Left renal cortex interstitium (tissue), 4 donors: ENCODE results near the gene PTRHD1. TPM values are rescaled to one million over a fixed set of nuclear protein-coding genes. Genes with fewer than 3 reads are reported as not detected.
"Not testable (repeated sequence)": the region's sequence is repeated elsewhere in the genome, so short reads cannot be mapped to it uniquely, and the experiment has no call there.

Source experiments
- DNase-seq, 4 donors: peaks; one replicate each; pipeline ENCODE4 v3.0.0-alpha.2; 2013; ENCODE audit warnings: low read depth in 4 of 4, low spot score in 2 of 4, missing footprints in 1 of 4
- polyA plus RNA-seq, 4 donors: library from polyadenylated mRNA; unstranded; fragments of 120-200 nt; gene quantifications; one replicate each; pipeline ENCODE4 v1.2.1, GENCODE V29; 2013; ENCODE audit not compliant: insufficient read length in 4 of 4

PTRHD1 gene, protein sequence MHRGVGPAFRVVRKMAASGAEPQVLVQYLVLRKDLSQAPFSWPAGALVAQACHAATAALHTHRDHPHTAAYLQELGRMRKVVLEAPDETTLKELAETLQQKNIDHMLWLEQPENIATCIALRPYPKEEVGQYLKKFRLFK
- 10 to 100 TPM; 31.1 to 48.4 (median 39.6) TPM for polyA plus RNA-seq

DNA sequence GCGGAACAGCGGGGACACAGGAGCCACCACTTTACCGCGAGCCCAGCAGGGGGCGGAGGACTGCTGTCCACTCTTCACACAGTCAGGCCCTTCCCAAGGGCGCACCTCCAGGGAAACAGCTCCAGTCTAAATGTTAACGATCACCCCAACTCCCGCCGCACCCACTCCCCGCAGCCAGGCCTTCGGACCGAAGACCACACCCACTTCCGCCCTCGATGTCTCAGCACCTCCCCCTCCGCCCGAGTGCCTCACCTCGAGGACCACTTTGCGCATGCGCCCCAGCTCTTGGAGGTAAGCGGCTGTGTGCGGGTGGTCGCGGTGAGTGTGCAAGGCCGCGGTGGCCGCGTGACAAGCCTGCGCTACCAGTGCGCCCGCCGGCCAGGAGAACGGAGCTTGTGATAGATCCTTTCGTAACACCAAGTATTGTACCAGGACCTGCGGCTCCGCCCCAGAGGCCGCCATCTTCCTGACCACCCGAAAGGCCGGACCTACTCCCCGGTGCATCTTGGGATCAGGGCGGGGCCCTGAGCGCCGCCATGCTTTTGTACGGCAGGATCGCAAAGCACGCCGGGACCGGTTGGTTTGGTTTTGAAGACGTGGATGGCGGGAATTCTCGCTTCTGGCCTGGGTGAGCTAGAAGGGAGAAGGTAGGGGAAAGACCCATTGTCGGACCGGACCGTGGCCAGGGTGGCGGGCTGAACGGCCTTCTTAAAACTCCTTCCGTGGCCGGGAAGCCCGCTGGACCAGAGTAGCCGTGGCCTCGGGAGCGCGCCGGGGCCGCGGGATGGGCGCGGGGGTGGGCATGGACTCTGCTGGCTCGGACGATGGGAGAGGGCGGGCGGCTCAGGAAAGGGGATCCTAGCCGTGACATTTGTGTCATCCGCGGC is at the start of gene PTRHD1, which contains the start of gene CENPO:
PTRHD1 (minus strand) TSS at position 518 of the 887 bp plus-strand sequence; CDS start at position 504, 14 bp downstream.
CENPO (plus strand) TSS at position 552 of the 887 bp plus-strand sequence. CDS start 495 bp downstream, outside the sequence.
- peak; percentile 95 to 97 (median 96) for DNase-seq

DNA sequence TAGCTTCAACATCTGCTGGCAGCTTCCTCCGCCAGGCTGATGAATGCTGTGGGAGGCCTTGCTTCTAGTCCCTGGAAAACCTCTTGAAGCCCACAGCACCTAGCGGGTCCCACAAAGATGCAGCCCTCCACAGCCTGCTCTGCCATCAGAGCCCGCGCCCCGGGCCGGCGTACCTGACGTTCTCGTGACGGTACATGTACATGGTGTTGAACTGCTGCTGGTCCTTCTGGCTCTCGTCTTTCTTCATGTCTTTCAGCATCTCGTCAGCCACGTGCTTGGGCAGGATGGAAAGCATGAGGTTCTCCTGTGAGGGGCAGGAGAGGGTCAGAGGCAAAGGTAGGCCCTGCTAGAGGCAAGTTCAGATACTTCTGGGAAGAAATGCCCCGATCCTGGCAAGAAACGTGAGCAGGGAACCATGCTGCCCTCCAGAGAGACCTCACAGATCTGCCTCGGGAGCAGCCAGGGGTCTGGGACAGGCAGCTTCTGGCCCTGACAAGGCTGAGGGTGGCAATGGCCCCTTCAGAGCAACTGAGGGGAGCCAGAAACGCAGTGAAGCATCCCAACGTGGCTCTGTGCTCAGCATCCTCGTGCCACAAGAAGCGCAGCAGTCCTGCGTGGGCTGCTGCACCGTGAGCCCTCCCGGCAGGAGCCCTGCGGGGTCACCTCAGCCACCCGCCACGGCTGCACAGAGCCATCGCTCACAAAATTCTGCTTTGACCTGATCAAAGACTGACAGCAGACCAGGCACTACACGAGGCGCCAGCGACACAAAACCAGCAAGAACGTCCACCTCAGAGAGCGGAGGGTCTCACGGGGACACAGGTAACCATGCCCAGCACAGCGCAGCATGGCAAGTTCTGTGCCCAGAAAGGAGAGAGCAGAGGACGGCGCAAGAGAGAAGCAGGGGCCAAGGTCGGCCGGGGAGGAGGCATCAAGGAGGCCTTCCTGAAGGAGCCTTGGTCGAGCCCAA is 49.2 kb upstream of the PTRHD1 start:
- no peak for DNase-seq

DNA sequence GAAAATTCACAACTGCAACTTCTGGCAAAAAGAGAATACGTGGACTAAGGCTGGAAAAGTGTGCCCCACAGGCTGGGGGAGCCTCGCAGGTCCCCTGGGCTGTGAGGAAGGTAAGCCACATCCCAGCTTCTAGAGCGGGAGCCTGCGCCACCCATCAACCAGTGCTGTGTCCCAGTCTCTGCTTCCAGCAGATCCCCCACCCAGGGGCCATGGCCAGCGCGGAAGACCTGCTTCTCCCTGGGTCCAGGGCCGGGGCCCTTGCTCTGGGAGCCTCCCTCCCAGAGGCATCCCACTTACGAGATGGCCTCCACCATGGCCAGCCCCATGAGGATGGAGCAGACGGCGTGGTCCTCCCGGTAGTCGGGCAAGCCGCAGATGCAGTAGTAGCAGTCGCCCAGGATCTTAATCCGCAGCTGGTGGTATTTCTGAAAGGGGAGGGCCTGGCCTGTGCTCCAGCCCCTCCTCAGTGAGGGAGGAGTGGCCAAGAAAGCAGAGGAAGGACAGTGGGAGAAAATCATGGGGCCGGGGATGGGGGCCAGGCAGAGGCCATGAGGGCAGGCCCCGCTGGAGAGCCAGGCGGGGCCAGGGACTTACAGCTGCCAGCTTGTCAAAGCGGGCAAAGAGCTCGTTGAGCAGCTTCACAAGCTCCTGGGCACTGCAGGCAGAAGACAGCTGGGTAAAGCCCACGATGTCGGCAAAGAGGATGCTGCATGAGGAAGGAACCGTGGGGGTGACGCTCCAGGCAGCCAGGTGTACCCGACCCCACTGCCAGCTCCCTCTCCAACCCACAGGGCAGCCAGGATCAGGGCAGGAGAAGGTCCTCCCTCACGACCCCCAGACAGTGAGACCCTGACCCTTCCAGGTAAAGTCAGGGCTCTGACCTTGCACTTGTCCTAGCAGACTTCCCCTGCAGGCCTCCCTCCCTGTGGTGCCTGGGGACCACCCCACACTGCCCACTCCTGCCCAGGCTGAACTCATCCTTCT is 48.1 kb upstream of the PTRHD1 start:
- no peak for DNase-seq

DNA sequence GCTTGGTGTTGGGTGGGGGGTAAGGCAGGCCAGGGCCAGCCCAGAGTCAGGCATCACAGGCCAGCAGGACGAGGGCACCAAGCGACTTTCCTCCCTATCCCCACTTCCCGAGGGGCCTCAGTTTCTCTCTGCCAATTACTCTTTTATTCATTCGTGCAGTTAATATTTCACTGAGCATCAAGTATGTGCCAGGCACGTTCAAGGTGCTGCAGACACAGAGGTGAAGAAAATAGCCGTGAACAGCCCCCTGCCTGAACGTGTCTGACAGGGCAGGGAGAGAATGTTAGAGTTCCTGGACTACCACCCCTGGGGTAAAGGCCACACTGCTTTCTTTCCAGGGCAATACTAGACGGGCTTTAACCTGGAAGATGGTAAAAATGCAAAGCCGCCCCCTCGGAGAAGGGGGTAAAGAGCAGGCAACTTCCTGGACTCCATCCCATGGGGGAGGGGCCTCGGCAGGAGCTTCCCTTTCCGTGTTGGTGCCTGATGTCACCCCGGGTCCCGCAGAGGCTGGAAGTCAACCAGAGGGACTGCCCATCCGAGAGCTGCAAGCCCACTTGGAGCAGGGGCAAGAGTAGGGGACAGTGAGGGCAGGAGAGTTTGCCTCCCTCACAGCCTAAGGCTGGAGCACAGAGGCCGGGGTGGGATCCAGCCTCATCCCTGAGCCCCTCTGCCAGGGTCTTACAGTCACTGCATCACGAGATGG is 47.1 kb upstream of the PTRHD1 start:
- DNase-seq, result no peak

DNA sequence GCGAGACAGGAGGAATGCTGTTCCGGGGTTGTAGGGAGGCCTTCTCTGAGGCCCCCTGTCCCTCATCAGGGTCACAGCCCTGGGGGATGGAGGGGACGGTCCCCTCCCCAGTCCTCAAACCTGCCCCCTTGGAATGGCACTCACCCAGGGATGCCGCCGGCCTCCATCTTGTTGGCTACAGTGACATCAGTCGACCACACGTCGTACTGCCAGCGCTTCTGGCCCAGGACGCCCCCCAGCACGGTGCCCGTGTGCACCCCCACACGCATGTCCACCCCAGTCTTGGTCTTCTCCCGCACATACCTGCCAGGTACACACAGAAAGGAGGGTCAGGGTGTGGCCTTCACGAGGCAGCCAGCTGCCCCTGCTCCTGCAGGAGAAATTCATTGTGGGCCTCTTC is 46.5 kb upstream of the PTRHD1 start:
- DNase-seq, result no peak

DNA sequence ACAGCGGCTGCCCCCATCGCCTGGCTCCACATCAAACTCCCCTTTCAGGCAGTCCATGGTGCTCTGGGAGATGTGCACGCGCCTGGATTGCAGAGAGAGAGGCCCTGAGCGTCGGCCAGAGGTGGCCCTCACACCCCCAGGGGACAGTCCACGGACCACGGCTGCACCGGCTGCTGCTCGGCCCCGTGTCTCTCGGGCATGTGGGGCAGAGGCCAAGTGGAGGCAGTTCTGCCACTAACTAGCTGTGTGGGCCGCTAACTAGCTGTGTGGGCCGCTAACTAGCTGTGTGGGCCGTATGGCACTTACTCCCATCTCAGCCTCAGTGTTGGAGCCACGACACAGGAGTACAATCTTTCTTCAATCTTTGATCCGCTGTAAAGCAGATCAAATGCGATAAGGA is 45.4 kb upstream of the PTRHD1 start:
- no peak for DNase-seq

DNA sequence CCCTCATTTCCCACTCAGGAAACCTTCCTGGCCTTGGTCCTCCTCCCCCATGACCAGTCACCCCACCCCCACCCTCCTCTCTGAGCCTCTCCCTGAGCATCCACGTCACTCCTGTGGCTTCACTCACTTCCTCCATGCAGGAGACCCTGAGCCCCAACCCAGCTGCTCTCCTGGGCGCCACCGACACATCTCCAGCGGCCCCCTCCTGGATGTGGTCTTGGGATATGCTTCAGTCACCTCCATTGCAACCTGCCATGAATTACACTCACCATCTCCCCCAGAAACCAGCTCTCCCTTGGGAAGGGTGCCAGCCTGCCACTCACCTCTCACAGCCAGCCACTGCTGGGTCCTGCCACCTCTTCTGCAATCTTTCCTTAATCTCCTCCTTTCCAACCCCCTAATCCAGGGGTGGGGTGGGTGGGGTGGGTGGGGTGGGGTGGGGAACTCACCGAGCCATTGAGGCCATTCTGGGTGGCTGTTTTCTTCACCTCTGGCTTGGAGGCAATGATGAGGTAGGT is 44.9 kb upstream of the PTRHD1 start:
- no peak for DNase-seq

DNA sequence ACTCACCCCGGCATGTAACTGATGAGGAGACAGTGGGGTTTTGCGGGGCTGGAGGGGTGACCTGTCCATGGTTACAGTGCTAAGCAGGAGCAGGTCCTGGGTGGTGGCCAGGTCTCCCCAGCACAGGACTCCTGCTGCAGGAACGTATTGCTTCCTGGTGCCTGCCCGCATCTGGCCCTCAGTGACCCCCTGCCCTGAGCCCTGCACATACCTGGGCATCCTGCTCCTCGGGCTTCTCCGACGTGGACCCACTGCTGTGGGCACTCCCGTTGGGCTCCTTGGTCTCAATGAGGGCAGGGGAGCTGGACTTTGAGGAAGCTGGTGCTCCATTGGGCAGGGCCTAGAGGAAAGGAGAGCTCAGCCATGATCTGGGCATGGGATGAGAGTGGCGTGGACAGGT is 43.5 kb upstream of the PTRHD1 start:
- DNase-seq, result no peak

DNA sequence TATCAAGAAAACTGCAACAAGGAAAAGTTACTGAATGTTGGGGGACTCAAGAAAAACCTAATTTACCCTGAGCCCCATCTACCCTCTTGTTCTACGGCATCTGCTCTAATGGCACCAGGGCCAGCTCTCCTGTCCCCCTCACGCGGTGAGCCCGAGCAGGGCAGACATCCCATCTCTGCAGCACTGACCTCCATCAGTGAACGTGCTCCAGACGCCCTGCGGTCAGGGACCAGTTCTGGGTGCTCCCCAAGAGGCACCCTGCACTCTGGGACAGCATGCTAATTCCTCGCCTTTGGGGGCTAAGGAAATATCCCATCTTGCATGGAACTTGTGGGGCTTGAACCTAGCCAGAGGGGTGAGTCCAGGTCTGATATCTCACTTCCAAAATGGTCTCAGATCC is 43.0 kb upstream of the PTRHD1 start:
- DNase-seq, result no peak

DNA sequence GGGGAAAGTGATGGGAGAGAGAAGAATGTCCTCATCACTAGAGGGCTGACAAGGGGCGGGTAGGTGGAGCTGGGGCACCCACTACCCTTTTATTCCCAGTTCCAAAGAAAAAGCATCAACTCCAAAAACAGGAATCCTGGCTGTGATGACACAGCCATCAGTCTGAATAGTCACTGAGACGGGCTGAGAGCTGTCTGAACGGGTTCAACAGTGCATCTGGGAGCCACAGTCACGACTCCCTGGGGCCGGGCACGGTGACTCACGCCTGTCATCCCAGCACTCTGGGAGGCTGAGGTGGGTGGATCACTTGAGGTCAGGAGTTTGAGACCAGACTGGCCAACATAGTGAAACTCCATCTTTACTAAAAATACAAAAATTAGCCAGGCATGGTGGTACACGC is 42.2 kb upstream of the PTRHD1 start:
- DNase-seq, result not testable (repeated sequence)

DNA sequence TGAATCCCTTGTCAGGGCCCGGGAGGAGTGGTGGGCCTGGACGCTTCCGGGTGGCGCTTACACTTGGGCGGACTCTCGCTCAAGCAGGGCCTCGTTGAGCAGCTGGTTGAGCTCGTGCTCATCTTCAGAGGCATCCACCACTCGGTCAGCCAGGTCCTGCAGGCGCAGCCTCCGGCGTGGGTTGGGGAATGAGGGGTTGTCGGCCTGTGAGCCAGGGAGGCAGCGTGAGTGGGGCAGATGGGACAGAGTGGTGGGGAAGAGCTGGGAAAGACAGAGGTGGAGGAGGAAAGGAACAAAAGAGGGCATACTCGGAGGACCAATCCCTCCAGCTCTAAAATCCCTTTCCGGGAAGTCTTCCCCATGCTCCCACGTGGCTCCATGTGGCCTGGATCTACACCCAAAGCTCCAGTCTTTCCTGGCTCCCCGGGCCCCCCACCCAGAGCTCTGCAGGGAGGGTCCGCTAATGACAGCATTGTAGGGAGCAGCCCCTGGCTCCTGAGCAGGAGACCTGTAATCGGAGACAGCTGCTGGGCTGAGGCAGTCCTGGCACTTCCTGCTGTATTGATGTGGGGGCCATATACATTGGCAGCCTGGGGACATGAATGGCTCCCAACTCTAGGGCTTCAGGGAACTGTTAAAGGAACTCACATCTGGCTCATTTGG is 41.7 kb upstream of the PTRHD1 start:
- DNase-seq, result no peak

DNA sequence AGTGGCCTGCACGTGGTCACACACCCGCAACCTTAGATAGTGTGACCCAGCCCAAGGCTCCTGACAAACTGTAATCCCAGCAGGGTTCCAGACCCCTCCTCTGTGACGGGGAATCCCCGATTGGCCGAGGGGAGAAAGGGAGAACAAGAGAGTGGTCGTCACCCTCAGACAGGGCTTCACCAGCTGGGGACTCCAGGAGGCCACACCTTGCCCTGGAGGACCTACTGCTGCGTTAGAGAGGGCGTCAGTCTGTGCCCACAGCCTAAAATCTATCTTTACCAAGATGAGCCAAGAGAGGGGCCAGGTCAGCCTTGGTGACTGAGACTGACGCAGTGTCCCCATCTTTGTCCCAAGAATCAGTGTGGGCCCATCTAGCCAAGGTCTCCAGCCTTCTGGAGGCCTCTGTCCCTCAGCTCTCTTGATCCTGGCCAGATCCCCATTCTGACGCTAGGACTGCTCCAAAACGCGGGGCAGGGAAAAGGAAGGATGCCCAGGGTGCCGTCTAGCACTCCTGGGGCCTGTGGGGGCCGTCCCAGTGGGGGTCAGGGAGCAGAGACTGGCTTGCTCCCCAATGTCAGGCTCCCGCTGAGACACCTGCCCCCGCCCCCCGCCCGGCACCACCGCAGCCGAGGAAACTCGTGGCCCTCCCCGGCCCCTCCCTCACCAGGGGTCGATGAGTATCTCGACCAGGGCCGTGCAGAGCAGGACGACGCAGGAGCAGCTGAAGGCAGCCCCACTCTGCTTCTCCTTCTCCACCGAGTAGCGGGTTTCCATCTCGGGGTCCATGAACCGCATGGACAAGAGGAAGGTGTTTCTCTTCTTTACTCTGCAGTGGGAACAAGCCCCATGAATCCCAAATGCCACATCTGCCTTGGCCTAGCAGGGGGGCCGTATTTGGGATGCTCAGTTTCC is 40.9 kb upstream of the PTRHD1 start:
- DNase-seq, result no peak

DNA sequence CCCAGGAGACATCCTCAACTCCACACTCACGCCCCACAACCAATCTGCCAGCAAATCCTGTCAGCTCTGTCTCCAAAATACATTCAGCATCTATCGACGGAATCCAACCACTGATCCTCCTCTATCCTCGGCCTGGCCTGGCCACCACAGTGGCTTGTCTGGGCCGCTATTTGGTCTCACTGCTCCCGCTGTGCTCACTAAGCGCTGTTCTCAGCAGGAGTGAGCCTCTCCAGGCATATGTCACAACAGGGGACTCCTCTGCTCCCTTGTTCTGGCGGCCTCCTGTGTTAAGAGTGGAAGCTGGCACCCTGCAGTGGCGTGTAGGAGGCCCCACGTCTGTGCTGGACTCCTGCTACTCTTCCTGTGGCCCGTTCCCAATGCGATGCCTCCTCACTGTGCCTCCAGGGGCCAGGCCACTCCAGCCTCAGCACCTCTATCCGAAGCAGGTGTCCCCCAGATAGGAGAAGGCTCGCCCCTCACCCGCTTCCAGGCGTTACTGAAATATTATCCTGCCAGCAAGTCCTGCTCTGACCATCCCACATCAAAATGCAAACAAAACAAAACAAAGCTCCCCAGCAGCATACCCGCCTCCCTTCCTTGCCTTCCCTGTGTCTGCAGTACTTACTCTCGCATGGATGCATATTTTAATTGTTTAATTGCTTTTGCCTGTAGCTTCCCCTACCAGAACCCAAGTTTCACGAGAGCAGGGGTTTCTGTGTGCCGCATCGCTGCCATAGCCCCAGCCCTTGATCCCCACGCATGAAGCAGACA is 39.9 kb upstream of the PTRHD1 start:
- no peak for DNase-seq

DNA sequence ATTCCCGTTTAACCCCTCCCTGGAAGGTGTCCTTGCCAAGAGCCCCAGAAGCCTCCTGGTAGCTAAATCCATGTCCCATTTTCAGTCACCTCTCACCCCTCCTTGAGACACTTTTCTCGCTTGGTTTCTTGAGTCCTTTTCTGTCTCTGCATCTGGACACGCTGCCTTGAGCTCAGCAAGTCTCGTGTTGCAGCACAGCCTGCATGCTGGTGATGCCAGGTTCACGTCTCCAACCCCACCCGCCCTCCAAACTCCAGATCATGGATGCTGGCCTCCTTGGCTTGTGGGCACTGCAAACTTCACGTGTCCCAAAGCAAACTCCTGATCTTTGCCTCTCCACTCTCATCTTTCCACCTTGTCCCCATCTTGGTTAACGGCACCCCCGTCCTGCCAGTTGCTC is 39.3 kb upstream of the PTRHD1 start:
- no peak for DNase-seq

DNA sequence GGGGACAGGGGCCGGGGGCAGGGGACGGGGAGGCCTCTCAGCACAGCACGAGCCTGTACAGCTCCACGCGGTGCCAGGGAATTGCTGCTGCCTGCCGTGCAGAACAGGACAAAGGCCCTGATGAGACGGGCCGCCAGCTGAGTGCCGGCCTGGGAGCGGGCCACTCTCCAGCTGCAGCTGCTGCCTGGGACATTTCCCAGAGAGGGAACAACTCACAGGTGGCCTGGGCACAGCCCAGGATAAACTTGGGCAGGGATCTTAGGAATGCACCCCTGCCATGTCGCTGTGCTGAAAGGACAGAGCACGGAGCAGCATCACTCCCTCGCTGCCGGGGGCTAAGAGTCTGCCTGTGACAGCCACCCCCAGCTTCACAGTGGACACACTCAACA is 38.9 kb upstream of the PTRHD1 start:
- DNase-seq, result no peak
